Activated T-cell treated with anti-CD3 and anti-CD28 coated beads, Interleukin-2, amount 50 U/mL, for 24 hours (primary cell): ENCODE results near the gene ATP5PD.
"Not testable (repeated sequence)": the region's sequence is repeated elsewhere in the genome, so short reads cannot be mapped to it uniquely, and the experiment has no call there.

Experiments used
- DNase-seq: peaks from one replicate; pipeline ENCODE4 v3.0.0-alpha.2; 2020
- H3K27ac Mint-ChIP-seq: 2 replicates; pipeline ENCODE4 v1.8.0; 2020; ENCODE audit warnings: mild to moderate bottlenecking, mixed read lengths
- H3K27me3 Mint-ChIP-seq: 2 replicates; pipeline ENCODE4 v1.8.0; 2020; ENCODE audit warnings: mixed read lengths
- H3K36me3 Mint-ChIP-seq: 2 replicates; pipeline ENCODE4 v1.8.0; 2020; ENCODE audit warnings: low read depth, mixed read lengths
- H3K4me1 Mint-ChIP-seq: 2 replicates; pipeline ENCODE4 v1.8.0; 2020; ENCODE audit warnings: low read depth, mixed read lengths
- H3K4me3 Mint-ChIP-seq: 2 replicates; pipeline ENCODE4 v1.8.0; 2020; ENCODE audit warnings: mild to moderate bottlenecking, moderate library complexity, mixed read lengths
- H3K9me3 Mint-ChIP-seq: 2 replicates; pipeline ENCODE4 v1.8.0; 2020; ENCODE audit warnings: mixed read lengths

ATP5PD gene

DNA sequence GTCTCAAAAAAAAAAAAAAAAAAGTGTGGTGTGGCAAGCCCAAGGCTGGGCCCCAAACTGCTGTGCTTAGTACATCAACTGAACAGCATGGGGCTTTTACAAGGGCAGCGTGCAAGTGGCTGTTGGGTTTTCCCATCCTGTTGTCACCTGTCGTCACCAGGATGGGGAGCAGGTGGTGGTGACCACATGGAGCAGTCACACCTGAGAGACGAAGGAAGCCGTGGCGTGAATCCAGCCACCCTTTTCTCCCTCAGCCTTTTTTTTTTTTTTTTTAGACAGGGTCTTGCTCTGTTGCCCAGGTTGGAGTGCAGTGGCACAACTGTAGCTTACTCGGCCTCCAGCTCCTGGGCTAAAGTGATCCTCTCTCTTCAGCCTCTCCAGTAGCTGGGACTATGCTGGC is 38.4 kb downstream of the ATP5PD start:
- Mint-ChIP-seq H3K27ac (no peak overlapping the region), H3K36me3 (peaks cover 31% of the 10 kb centered on the region), H3K9me3 (no peaks in the 10 kb centered on the region), H3K4me3 (no peak overlapping the region), H3K27me3 (no peaks in the 10 kb centered on the region), H3K4me1 (peaks cover 18% of the 10 kb centered on the region)
- DNase-seq = no peak

DNA sequence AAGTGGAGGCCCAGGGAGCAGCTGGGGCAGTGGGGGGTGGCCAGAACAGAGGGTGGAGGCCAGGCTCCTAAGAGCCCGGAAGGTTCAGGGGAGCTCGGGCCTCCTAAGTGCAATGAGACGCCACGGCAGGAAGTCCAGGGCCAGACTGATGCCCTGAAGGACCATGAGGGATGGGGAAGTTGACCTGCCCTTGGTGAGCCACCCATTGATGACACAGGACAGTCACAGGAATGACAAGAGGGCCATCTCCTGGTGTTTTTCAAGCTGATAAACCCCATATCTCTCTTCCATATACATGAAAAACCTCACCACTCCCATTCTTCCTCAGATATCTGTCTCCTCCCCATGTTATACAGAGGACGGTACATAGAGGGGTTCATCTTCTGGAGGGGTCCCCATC is 40.1 kb downstream of the ATP5PD start:
- H3K27ac Mint-ChIP-seq = no peak overlapping the region
- H3K9me3 Mint-ChIP-seq = no peaks in the 10 kb centered on the region
- H3K36me3 Mint-ChIP-seq = peaks cover 16% of the 10 kb centered on the region
- no peaks in the 10 kb centered on the region for H3K27me3 Mint-ChIP-seq
- DNase-seq = no peak
- peaks cover 18% of the 10 kb centered on the region for H3K4me1 Mint-ChIP-seq
- no peak overlapping the region for H3K4me3 Mint-ChIP-seq

DNA sequence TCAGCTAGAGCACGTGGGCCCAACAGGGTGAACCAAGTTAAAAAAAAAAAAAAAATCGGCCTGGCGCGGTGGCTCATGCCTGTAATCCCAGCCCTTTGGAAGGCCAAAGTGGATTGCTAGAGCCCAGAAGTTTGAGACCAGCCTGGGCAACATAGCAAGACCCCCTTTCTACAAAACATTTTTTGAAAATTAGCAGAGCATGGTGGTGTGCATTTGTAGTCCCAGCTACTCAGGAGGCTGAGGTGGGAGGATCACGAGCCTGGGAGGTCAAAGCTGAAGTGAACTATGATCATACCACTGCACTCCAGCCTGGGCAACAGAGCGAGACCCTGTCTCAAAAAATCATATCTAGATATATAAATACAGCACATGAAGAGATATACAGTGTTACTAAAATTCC is 40.7 kb downstream of the ATP5PD start:
- Mint-ChIP-seq H3K4me1 (peaks cover 12% of the 10 kb centered on the region), H3K36me3 (peaks cover 13% of the 10 kb centered on the region)
- not testable (repeated sequence) for H3K4me3 Mint-ChIP-seq, H3K9me3 Mint-ChIP-seq, H3K27ac Mint-ChIP-seq, DNase-seq, H3K27me3 Mint-ChIP-seq

DNA sequence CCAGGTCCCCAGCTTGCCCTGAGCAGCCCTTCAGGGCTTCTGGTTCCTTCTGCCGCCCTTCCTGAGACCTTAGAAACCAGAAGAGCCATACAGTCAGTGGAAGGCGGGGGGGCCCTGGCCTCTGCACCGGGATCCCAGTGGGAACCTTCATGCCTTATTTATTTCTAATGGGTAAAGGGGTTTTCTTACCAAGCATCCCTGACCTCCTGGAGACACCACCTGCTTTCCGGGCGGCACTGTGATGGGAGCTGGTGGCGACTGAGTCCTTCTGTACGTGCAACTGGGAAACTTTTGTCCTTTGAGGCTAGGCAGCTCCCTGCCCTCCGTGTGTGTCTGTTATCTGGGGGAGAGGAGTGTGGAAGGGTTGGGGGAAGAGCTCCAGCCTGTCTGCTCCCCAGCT is 41.5 kb downstream of the ATP5PD start:
- Mint-ChIP-seq H3K4me3 (no peak overlapping the region), H3K9me3 (no peaks in the 10 kb centered on the region), H3K4me1 (peaks cover 7% of the 10 kb centered on the region), H3K27me3 (no peaks in the 10 kb centered on the region), H3K27ac (no peak overlapping the region), H3K36me3 (peaks cover 8% of the 10 kb centered on the region)
- DNase-seq = no peak

DNA sequence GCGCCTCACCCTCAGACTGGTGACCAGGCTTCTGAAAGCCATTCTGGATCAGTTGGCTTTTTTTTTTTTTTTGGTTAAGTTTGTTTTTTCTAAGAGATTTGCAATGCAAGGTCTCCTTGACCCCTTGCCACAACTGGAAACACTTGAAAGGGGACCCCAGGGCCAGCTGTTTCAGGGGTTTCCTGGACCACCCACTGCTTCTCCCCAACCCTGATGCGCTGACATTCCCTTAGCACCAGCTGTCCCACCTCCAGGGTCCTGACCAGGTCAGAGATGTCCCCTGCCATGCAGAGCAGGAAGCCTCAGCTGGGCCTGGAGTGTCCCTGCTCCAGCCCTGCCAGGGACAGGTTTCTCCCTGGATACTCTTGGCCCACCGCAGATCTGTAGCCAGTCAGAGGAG is 42.4 kb downstream of the ATP5PD start:
- no peak overlapping the region for H3K27ac Mint-ChIP-seq
- no peaks in the 10 kb centered on the region for H3K9me3 Mint-ChIP-seq
- peaks cover 7% of the 10 kb centered on the region for H3K4me1 Mint-ChIP-seq
- peaks cover 7% of the 10 kb centered on the region for H3K36me3 Mint-ChIP-seq
- no peak for DNase-seq
- H3K27me3 Mint-ChIP-seq = no peaks in the 10 kb centered on the region
- H3K4me3 Mint-ChIP-seq = no peak overlapping the region

DNA sequence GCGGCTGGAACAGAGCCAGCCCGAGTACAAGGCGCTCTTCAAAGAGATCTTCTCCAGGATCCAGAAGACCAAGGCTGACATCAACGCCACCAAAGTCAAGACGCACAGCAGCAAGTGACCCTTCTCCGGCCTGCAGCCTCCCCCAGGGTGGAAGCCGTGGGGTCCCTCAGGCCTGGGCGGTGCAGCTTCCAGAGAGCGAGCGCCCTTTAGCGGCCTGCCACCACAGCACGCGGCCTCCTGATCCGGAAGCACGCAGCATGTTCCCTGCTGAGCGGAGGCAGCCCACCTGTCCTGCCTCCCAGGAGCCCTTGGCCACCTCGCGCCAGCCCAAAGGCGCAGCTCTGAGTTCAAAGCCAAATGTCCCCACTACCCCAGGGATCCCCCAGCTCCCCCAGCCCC is 42.8 kb downstream of the ATP5PD start:
- no peaks in the 10 kb centered on the region for H3K27me3 Mint-ChIP-seq
- H3K9me3 Mint-ChIP-seq = no peaks in the 10 kb centered on the region
- H3K4me1 Mint-ChIP-seq = peaks cover 7% of the 10 kb centered on the region
- DNase-seq = no peak
- H3K4me3 Mint-ChIP-seq = no peak overlapping the region
- H3K36me3 Mint-ChIP-seq = peaks cover 6% of the 10 kb centered on the region
- no peak overlapping the region for H3K27ac Mint-ChIP-seq

DNA sequence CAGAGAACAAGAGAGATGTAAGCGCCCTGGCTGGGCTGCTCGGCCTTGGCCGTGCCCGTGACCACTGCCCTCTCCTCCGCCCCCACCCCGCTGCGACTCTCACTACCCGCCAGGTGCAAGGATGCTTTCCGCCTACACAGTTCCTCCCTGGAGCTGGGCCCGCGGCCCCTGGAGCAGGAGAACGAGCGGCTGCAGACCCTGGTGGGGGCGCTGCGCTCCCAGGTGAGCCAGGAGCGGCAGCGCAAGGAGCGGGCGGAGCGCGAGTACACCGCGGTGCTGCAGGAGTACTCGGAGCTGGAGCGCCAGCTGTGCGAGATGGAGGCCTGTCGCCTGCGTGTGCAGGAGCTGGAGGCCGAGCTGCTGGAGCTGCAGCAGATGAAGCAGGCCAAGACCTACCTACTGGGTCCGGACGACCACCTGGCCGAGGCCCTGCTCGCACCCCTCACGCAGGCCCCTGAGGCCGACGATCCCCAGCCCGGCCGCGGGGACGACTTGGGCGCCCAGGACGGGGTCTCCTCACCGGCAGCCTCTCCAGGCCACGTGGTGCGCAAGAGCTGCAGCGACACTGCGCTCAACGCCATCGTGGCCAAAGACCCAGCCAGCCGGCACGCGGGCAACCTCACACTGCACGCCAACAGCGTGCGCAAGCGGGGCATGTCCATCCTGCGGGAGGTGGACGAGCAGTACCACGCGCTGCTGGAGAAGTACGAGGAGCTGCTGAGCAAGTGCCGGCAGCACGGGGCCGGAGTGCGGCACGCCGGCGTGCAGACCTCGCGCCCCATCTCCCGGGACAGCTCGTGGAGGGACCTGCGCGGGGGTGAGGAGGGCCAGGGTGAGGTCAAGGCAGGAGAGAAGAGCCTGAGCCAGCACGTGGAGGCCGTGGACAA is 43.5 kb downstream of the ATP5PD start:
- Mint-ChIP-seq H3K9me3 (no peaks in the 10 kb centered on the region), H3K4me3 (no peak overlapping the region), H3K4me1 (peaks cover 9% of the 10 kb centered on the region), H3K27ac (no peak overlapping the region), H3K27me3 (no peaks in the 10 kb centered on the region), H3K36me3 (peaks cover 6% of the 10 kb centered on the region)
- no peak for DNase-seq

DNA sequence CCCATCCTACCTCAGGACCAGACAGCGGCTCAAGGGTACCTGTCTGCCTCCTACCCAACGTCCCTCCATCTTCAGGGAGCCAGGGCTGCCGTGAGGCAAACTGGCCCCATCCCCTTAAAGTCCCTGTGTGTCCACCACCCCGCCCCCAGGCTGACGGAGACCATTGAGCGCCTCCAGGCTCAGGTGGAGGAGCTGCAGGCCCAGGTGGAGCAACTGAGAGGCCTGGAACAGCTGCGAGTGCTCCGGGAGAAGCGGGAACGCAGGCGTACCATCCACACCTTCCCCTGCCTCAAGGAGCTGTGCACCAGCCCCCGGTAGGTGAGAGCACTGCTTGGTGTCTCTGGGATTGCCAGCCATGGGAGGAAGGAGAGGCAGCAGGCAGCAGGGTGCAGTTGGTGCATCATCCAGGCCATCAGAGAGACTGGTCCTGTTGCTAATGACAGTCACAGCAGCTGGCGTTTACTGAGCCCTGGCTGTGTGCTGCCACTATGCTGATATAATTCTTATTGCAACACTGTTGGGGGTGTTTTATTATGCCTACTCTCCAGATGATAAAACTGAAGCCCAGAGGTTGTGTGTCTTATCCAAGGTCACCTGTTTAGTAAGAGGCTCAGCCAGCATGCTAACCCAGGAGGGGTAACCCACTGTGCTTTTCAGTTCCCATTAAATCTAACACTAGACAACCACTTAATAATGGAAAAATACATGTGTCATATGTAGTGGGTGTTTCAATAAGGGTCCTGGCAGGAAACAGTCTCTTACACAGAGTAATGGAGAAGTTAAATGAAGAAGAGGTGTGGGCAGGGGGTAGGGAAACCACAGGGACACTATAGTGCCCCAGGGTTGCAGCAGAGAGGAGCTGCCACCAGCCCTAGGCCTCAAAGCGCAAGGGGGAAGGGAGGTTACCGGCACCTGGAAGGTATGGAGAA is 44.6 kb downstream of the ATP5PD start:
- Mint-ChIP-seq H3K4me3 (no peak overlapping the region), H3K9me3 (no peaks in the 10 kb centered on the region), H3K36me3 (peaks cover 4% of the 10 kb centered on the region), H3K27ac (peak overlapping the region; percentile 37), H3K4me1 (peaks cover 10% of the 10 kb centered on the region), H3K27me3 (no peaks in the 10 kb centered on the region)
- DNase-seq = no peak

DNA sequence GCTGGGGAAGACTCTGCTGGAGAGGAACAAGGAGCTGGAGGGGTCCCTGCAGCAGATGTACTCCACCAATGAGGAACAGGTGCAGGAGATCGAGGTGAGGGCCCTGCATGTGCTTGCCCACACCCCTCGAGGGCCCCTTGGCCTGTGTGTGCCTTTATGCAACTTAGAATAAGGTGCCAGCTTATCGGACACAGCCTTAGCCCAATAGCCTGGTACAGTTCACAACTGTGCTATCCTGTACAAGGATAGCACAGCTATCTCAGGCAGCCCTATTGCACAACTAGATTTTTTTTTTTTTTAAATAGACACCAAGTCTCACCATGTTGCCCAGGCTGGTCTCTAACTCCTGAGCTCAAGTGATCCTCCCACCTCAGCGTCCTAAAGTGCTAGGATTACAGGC is 47.2 kb downstream of the ATP5PD start:
- no peak overlapping the region for H3K27ac Mint-ChIP-seq
- no peak for DNase-seq
- peaks cover 1% of the 10 kb centered on the region for H3K36me3 Mint-ChIP-seq
- no peaks in the 10 kb centered on the region for H3K27me3 Mint-ChIP-seq
- H3K9me3 Mint-ChIP-seq = no peaks in the 10 kb centered on the region
- no peak overlapping the region for H3K4me3 Mint-ChIP-seq
- peaks cover 10% of the 10 kb centered on the region for H3K4me1 Mint-ChIP-seq

DNA sequence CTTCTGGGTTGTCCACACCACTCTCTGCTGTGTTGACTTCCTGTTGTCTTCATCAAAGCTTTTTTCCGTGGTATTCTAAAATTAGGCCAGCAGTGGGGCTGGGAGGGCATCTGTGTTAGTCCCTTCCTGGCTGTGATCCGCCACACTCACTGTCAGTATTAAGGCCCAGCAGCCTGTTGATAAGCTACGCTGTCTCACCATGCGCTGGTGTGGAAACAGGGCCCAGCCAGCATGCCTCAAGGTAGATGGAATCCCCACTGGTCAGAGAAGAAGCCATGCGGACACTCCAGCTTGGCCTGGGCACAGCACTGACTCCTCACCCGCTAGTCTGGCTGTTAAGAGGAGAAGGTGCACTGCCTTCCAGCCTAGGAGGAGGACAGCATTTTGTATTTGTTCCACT is 48.0 kb downstream of the ATP5PD start:
- H3K4me1 Mint-ChIP-seq = peaks cover 10% of the 10 kb centered on the region
- H3K4me3 Mint-ChIP-seq = no peak overlapping the region
- H3K36me3 Mint-ChIP-seq = peaks cover 1% of the 10 kb centered on the region
- H3K27me3 Mint-ChIP-seq = no peaks in the 10 kb centered on the region
- DNase-seq = no peak
- no peaks in the 10 kb centered on the region for H3K9me3 Mint-ChIP-seq
- no peak overlapping the region for H3K27ac Mint-ChIP-seq

DNA sequence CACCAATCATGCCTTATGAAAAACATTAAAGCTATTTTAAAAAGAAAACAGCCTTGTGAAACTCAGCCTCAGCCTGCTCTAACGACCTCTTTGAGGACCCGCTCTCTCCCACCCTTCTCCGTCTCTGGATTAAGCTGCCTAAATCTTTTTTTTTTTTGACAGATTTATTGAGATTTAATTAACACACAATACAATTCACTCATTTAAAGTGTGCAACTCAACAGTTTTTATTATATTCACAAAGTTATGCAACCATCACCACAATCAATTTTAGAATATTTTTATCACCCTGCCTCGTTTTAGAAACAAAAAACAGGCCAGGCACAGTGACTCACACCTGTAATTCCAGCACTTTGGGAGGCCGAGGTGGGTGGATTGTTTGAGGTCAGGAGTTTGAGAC is 50.9 kb downstream of the ATP5PD start:
- Mint-ChIP-seq H3K27ac (no peak overlapping the region), H3K4me3 (no peak overlapping the region), H3K27me3 (no peaks in the 10 kb centered on the region), H3K4me1 (peaks cover 3% of the 10 kb centered on the region), H3K9me3 (no peaks in the 10 kb centered on the region), H3K36me3 (no peaks in the 10 kb centered on the region)
- DNase-seq = no peak

DNA sequence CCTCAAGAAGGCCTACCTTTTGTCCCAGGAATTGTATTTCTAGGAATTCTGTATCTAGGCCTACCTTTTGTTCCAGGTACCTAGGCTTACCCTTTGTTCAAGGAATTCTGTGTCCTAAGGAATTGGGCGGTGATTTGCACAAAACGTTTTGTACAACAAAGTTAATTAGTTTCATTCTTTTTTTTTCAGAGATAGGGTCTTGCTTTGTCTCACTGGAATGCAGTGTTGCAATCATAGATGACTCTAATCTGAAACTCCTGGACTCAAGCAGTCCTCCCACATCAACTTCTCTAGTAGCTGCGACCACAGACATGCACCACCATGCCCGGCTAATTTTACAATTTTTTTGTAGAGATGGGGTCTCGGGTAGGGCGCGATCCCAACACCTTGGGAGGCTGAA is 52.3 kb downstream of the ATP5PD start:
- no peak for DNase-seq
- Mint-ChIP-seq H3K27ac (no peak overlapping the region), H3K27me3 (no peaks in the 10 kb centered on the region), H3K4me1 (peaks cover 3% of the 10 kb centered on the region), H3K36me3 (no peaks in the 10 kb centered on the region), H3K4me3 (no peak overlapping the region), H3K9me3 (no peaks in the 10 kb centered on the region)

DNA sequence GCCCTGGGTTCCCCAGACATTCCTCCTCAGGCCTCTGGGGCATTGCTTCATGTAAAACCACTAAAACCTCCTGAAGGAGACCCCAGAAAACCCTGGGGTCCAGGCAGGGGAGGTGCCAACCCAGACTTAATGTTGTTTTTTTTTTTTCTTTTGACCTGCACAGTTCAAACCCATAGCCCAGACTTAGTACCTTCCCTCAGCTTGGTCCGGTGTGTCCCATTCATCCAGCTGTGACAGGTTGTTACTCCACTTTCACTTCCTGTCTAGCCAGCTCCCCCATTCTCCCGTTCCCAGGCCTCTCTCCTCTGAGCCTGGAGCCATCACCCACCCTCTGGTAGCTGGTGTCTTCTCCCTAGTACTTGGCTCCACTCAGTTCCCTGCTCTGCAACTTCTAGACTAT is 54.5 kb downstream of the ATP5PD start:
- Mint-ChIP-seq H3K9me3 (no peaks in the 10 kb centered on the region), H3K4me3 (no peak overlapping the region), H3K4me1 (peaks cover 6% of the 10 kb centered on the region), H3K36me3 (no peaks in the 10 kb centered on the region), H3K27me3 (peaks cover 10% of the 10 kb centered on the region), H3K27ac (no peak overlapping the region)
- no peak for DNase-seq

DNA sequence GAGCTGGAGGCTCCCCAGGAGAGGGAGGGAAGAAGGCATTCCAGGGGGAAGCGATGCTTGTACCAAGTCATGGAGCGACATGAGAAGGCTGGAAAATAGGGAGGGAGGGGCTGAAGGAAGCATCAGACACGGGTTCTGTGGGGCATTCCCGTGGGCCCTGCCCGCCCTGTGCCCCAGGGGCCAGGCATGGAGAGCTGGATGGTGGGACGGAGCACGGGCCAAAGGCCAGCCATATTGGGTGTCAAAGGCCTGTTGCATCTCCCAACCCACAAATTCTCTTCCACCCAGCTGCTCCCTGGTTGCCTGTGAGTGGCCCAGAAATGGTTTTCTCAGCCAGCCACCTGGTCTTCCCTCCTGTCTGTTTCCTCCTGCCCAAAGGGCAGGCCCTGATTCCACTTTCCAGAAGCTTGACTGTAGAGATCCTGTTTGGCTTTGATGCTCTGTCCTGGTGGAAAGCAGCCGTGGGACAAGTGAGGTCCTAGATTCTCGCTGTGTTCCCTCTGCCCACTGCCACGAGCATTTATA is 56.1 kb downstream of the ATP5PD start:
- Mint-ChIP-seq H3K4me3 (no peak overlapping the region), H3K36me3 (no peaks in the 10 kb centered on the region), H3K4me1 (peaks cover 15% of the 10 kb centered on the region), H3K9me3 (no peaks in the 10 kb centered on the region), H3K27ac (no peak overlapping the region), H3K27me3 (peaks cover 22% of the 10 kb centered on the region)
- DNase-seq = no peak
